Spinal cord (tissue), 10 donors: Measurements from ENCODE around the gene KIF5C. TPM values are rescaled to one million over a fixed set of nuclear protein-coding genes. Genes with fewer than 3 reads are reported as not detected.

ENCODE experiments used
- DNase-seq, 6 donors: peaks; one replicate each; pipeline versions ENCODE4 v3.0.0 to v3.0.0-alpha.2; 2013 to 2015; ENCODE audit warnings: low spot score in 6 of 6, low read depth in 4 of 6
- H3K27ac ChIP-seq: one replicate; pipeline ENCODE4 v1.5.1; 2013; ENCODE audit warnings: low read depth, low read length, control low read depth
- H3K27me3 ChIP-seq: one replicate; pipeline ENCODE4 v1.6.1; 2013; ENCODE audit warnings: low read length; ENCODE audit not compliant: control insufficient read depth, insufficient read depth
- H3K36me3 ChIP-seq: one replicate; pipeline ENCODE4 v1.6.1; 2013; ENCODE audit warnings: low read length; ENCODE audit not compliant: control insufficient read depth, insufficient read depth
- H3K4me1 ChIP-seq: one replicate; pipeline ENCODE4 v1.6.1; 2013; ENCODE audit warnings: low read length; ENCODE audit not compliant: control insufficient read depth, insufficient read depth
- H3K4me3 ChIP-seq: one replicate; pipeline ENCODE4 v1.5.1; 2013; ENCODE audit warnings: low read depth, low read length, control low read depth
- H3K9me3 ChIP-seq: one replicate; pipeline ENCODE4 v1.6.1; 2013; ENCODE audit warnings: low read length; ENCODE audit not compliant: control insufficient read depth, insufficient read depth
- WGBS: methylation state at CpG from one replicate; pipeline ENCODE4 v1.1.5; 2013; ENCODE audit warnings: missing lambda C conversion rate; ENCODE audit not compliant: insufficient coverage; 5-methylcytosine and 5-hydroxymethylcytosine counted together
- polyA plus RNA-seq, 2 donors: library from polyadenylated mRNA; unstranded; fragments of 120-200 nt; gene quantifications; one replicate each; pipeline ENCODE4 v1.2.1, GENCODE V29; 2013; ENCODE audit not compliant: insufficient read length in 2 of 2
- total RNA-seq, 2 donors: library from RNA; depleted of rRNA in 1 of 2; stranded (reverse); fragments of 120-200 nt in 1 of 2; fragments of >200 nt in 1 of 2; gene quantifications; one replicate each; pipeline versions ENCODE4 v1.2.3 to v1.2.4, GENCODE V29; 2013 to 2014
- donor health status: healthy.

The KIF5C gene
- total and polyA plus RNA-seq, 4 donors, result 79.2 to 279 (median 210) TPM

GRCh38 chr2:149036507-149037293, 161.7 kb downstream of the KIF5C start:
- DNase-seq, result no peak
- H3K4me1 ChIP-seq, result peaks cover 10% of the 10 kb centered on the region
- H3K27me3 ChIP-seq, result peaks cover 17% of the 10 kb centered on the region
- H3K36me3 ChIP-seq, result no peaks in the 10 kb centered on the region
- H3K9me3 ChIP-seq, result peaks cover 2% of the 10 kb centered on the region
- WGBS, result 72% methylated on average over 2 of the region's 4 CpGs
- H3K27ac ChIP-seq, result no peak overlapping the region
- H3K4me3 ChIP-seq, result no peak overlapping the region

- 51% methylated on average over 4 of the region's 8 CpGs for whole genome bisulfite sequencing
- Histone ChIP-seq H3K27me3 (peaks cover 19% of the 10 kb centered on the region), H3K36me3 (no peaks in the 10 kb centered on the region), H3K27ac (no peak overlapping the region), H3K4me1 (peaks cover 10% of the 10 kb centered on the region), H3K9me3 (peaks cover 2% of the 10 kb centered on the region), H3K4me3 (no peak overlapping the region)
- peak in 1 of 6 donors; percentile 34 for DNase-seq
These were observed 162.8 kb downstream of the KIF5C start for GRCh38 chr2:149037851-149038250.

- H3K27ac ChIP-seq, result no peak within 1 kb of the TSS
- H3K36me3 ChIP-seq, result no peaks in the 10 kb centered on the region
- H3K4me3 ChIP-seq, result peak within 1 kb of the TSS; percentile 10
- under 1% methylated on average over 83 of the region's 85 CpGs for WGBS
- peak in 2 of 6 donors; percentile 39 for DNase-seq
- H3K9me3 ChIP-seq, result peaks cover 2% of the 10 kb centered on the region
- peaks cover 10% of the 10 kb centered on the region for H3K4me1 ChIP-seq
- H3K27me3 ChIP-seq, result peaks cover 19% of the 10 kb centered on the region
These were observed 163.6 kb downstream of the KIF5C start, which contains the start of gene LYPD6B for GRCh38 chr2:149038442-149039212. TSS of gene LYPD6B (plus strand) at chr2:149038699. CDS start at chr2:149130949, 92,250 bp downstream.

- H3K27ac ChIP-seq, result no peak overlapping the region
These were observed 164.2 kb downstream of the KIF5C start for GRCh38 chr2:149039213-149039724.

GRCh38 chr2:149040451-149040850, 165.4 kb downstream of the KIF5C start:
- WGBS, result 68% methylated on average over 6 of the region's 7 CpGs
- Histone ChIP-seq H3K36me3 (no peaks in the 10 kb centered on the region), H3K27ac (no peak overlapping the region), H3K9me3 (peaks cover 2% of the 10 kb centered on the region), H3K4me3 (no peak overlapping the region), H3K27me3 (peaks cover 19% of the 10 kb centered on the region), H3K4me1 (peaks cover 10% of the 10 kb centered on the region)
- no peak for DNase-seq

More at GRCh38 chr2:149039213-149039724, 164.2 kb downstream of the KIF5C start:
- DNase-seq, result no peak
- Histone ChIP-seq H3K9me3 (peaks cover 2% of the 10 kb centered on the region), H3K4me3 (peak overlapping the region; percentile 10), H3K36me3 (no peaks in the 10 kb centered on the region), H3K4me1 (peaks cover 10% of the 10 kb centered on the region), H3K27me3 (peaks cover 19% of the 10 kb centered on the region)
- WGBS, result 6% methylated on average over 11 of the region's 11 CpGs

- Histone ChIP-seq H3K4me3 (no peak overlapping the region), H3K27ac (no peak overlapping the region), H3K27me3 (peaks cover 19% of the 10 kb centered on the region), H3K4me1 (peaks cover 10% of the 10 kb centered on the region), H3K36me3 (no peaks in the 10 kb centered on the region), H3K9me3 (peaks cover 3% of the 10 kb centered on the region)
- no peak for DNase-seq
- WGBS, result 86% methylated on average over 1 of the region's 1 CpG
These were observed 166.5 kb downstream of the KIF5C start for GRCh38 chr2:149041482-149041881.

GRCh38 chr2:149042881-149043280, 167.9 kb downstream of the KIF5C start:
- Histone ChIP-seq H3K36me3 (no peaks in the 10 kb centered on the region), H3K27ac (no peak overlapping the region), H3K4me1 (peaks cover 10% of the 10 kb centered on the region), H3K27me3 (peaks cover 14% of the 10 kb centered on the region), H3K9me3 (peaks cover 7% of the 10 kb centered on the region), H3K4me3 (no peak overlapping the region)
- WGBS, result 67% methylated on average over 1 of the region's 1 CpG
- DNase-seq, result no peak

- no peak overlapping the region for H3K4me3 ChIP-seq
- WGBS, result no CpG with 5 or more reads among the region's 1 CpG
These were observed 169.5 kb downstream of the KIF5C start for GRCh38 chr2:149044500-149044899.

GRCh38 chr2:149047118-149047517, 172.1 kb downstream of the KIF5C start:
- no peak for DNase-seq
- H3K4me3 ChIP-seq, result no peak overlapping the region
- peaks cover 2% of the 10 kb centered on the region for H3K27me3 ChIP-seq
- 60% methylated on average over 1 of the region's 2 CpGs for WGBS
- no peaks in the 10 kb centered on the region for H3K4me1 ChIP-seq
- H3K27ac ChIP-seq, result no peak overlapping the region
- peaks cover 6% of the 10 kb centered on the region for H3K9me3 ChIP-seq
- H3K36me3 ChIP-seq, result no peaks in the 10 kb centered on the region

More at GRCh38 chr2:149044500-149044899, 169.5 kb downstream of the KIF5C start:
- Histone ChIP-seq H3K4me1 (no peaks in the 10 kb centered on the region), H3K27ac (no peak overlapping the region), H3K9me3 (peaks cover 8% of the 10 kb centered on the region), H3K27me3 (peaks cover 3% of the 10 kb centered on the region), H3K36me3 (no peaks in the 10 kb centered on the region)
- no peak for DNase-seq
